GM15510 (cell line): ENCODE results near the gene WBP4.

Source experiments
- POLR2A ChIP-seq: IDR thresholded peaks from 3 replicates; pipeline ENCODE4 v1.6.1; 2011; ENCODE audit warnings: borderline replicate concordance; ENCODE audit not compliant: insufficient read length; ENCODE audit errors: extremely low read depth

WBP4 gene

DNA sequence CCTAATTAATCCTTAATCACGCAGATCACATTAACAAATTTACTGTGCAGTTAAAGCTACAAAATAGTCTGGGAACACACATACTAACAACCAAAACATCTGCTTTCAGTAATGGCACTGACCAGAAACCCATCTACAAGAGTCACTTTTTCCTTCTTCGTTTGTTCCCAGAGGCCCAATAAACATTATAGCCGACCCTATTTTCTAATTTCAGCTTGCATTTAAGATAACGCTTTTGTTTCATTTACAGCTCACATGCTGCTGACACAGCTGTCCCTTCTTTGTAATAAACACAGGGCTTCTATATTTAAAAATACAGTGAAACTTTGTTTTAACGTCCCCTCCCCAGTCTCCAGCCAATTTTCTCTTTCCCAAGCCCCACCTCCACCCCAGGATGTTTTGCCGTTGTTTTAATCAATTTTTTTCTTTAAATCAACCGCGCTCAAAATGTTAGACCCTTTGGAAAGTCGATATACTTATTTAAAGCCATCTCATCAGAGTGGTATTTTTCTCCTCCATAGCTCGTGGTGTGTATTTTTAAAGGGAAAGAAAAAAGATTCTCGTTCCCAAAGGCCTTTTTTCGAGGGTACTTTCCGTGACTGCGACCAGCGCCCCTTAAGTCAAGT is 1.7 kb upstream of the WBP4 start:
- TF ChIP-seq POLR2A = no peak

DNA sequence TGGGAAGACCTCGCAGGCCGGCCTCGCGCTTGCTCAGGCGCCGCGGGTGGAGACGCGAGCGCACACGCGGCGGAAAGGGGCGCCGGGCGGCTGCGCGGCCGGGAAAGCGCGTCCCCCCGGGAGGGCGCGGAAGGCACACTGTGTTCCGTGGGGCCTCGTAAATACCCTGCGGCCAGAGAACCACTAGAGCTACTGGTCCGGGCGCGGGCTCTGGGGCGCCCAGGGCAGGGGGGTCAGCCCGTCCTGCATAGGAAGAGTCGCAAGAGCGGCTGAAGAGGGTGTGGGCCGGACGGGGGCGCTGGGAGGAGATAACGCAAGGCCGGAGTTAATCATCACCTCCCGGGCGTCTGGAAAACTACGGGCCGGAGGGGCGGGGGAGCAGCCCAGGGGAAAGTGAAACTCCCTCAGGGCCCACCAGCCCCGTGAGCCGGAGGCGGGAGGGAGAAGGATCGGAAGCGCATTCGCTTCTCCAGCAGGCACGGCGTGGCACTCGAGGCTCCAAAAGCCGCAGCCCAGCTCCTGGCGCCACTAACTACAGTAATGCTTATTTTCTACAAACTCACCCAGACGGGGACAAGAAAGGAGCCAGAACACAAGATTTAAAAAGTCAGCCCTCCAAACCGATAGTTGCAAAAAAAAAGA is 1.1 kb upstream of the WBP4 start:
- TF ChIP-seq POLR2A = peak; percentile 69

GRCh38 chr13:41060724-41061074 is 610 bp upstream of the WBP4 start:
- TF ChIP-seq POLR2A = peak; percentile 66

DNA sequence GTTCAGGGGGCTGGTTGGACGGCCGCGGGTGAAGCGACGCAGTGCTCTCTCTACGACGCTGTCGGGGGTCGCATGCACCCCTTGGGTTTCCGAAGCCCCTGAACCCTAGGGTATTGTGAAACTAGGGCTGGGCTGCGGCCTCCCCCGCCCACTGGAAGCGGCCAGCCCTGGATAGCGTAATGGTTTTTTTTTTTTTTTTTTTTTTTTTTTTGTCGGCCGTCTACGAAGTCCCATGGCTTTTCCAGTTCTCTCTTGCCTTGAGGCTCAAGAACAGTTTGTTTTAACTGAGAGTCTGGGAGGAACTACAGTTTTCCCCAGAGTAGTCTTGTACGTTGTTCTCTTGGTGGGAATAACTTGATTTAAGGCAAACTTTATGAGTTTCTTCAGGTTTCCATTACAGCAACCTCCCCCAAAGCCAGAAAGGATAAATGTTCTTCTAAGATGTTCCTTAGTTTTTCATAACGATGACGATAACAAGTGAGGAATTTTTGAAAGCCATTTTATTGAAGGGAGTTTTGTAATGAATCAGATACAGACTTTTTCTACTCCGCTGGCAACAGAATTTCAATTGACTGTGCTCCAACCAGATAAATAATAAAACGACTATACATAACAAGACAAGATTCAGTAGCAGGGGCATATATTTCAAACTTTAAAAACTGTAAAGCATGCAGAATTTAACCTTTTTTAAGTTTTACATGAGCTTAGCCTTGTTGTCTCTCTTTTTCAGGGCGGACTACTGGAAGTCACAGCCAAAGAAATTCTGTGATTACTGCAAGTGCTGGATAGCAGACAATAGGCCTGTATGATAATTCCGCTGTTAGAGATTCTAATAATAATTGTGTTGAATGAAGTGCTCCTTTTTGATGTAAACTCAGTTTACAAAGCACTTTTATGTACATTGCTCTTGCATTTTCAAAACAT is 867 bp downstream of the WBP4 start:
- no peak for TF ChIP-seq POLR2A

DNA sequence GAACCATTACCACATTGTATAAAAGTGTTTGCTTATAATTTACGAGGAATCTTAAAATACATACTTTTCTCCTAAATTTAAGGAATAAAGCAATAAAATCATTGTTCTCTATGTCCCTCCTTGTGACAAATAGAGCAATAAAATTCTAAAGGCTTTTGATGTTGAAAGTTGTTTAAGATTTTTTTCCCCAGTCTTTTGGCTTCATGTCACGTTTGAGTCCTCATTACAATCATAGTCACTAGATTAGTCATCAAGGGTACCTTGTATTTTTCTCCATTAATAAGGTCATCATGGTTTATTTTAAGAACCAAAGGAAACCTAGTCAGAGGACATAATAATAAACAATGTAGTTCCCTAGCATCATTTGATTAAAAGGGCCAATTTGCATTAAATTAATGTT is 3.2 kb downstream of the WBP4 start:
- TF ChIP-seq POLR2A = no peak

DNA sequence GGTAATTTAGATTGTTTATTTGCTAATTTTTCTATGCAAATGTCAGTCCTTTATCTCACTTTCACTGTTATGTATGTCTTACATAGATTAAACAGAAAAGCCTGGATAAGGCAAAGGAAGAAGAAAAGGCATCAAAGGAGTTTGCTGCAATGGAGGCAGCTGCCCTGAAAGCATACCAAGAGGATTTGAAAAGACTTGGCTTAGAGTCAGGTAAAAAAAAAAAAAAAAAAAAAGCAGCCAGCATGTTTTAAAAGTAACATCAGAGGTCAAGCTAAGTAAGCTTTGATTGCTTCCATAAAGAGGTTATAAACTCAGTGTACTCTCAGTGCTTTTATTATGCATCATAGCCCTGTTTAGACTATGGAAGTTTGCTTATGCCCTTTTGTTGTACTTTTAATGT is 3.8 kb downstream of the WBP4 start:
- TF ChIP-seq POLR2A = no peak

- TF ChIP-seq POLR2A = no peak
Observed at GRCh38 chr13:41074523-41074922, 13.2 kb downstream of the WBP4 start.

DNA sequence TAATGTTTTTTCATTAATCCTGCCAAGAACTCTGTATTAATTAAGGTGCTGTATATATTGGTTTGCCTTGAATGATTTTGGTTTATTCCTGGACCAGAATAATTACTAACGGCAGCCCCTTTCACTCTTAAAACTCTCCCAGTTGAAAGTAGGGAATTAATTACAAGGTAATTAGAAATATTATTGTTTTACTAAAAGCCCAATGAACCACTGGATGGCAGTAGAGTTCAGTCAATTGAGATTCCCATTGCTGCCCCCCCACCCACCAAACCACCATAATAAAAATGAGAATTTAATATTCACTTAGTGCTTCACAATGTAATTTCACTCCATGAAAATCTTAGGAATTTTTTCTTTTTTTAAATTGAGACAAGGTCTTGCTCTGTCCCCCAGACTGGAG is 13.7 kb downstream of the WBP4 start:
- no peak for TF ChIP-seq POLR2A

- TF ChIP-seq POLR2A = no peak
Observed at GRCh38 chr13:41075485-41075884, 14.2 kb downstream of the WBP4 start.

DNA sequence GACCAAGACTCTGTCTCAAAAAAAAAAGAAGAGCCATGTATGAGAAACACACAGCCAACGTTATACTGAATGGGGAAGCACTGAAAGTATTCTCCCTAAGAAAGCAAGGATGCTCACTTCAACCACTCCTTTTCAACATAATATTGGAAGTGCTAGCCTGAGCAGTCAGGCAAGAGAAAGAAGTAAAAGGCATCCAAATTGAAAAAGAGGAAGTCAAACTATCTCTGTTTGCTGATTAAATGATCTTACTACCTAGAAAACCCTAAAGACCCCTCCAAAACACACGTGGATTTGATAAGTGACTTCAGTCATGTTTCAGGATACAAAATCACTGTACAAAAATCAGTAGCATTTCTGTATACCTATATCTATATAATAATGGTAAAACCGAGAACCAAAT is 16.2 kb downstream of the WBP4 start:
- TF ChIP-seq POLR2A = no peak

DNA sequence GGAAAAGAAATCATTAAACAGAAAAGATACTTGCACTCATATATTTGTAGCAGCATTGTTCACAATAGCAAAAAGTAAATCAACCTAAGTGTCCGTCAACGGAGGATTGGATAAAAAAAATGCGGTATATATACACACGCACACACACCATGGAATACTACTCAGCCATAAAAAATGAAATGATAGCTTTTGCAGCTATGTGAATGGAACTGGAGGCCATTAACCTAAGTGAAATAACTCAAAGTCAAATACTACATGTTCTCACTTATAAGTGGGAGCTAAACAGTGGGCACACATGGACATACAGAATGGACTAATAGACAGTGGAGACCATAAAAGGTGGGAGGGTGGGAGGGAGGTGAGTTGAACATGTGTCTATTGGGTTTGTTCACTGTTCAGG is 18.4 kb downstream of the WBP4 start:
- TF ChIP-seq POLR2A = no peak

GRCh38 chr13:41085961-41086585 is 24.8 kb downstream of the WBP4 start:
- no peak for TF ChIP-seq POLR2A

- no peak for TF ChIP-seq POLR2A
Observed at GRCh38 chr13:41098761-41099160, 37.5 kb downstream of the WBP4 start.

DNA sequence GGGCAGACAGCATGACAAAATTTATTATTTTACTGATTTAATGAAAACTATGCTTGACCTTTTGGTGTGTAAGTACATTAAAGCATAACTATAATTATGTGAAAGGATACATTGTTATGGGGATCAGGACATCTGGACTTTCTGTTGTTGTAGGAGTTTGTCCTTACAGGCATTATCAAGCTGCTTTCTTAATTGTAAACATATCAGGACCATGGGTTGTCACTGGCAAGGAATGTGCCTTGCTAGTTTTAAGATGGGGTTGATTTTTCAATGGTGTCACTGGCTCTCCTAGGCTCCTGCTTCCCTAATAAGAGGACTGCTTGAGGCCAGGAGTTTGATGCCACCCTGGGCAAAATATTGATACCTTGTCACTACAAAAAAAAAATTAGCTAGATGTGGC is 38.7 kb downstream of the WBP4 start:
- no peak for TF ChIP-seq POLR2A

DNA sequence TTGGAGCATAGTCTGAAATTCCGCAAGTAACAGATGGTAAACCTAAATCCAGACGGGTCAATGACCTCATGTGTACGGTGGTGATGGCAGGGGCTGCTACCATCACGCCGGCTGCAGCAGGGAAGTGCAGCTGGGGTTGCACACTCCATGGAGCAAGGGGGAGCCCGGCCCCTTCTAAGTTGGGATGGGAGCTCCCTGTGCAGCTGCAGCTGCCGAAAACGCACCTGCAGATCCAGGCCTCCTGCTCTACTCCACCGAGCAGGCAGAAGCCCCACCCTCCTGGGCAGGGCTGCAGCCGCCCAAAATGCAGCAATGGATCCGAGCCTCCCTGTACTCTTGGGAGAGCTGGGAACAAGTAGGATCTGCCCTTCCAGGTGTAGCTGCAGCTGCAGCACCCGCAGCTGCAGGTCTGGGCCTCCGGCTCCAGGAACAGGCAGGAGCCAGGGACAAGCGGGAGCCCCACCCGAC is 45.8 kb downstream of the WBP4 start:
- TF ChIP-seq POLR2A = no peak

DNA sequence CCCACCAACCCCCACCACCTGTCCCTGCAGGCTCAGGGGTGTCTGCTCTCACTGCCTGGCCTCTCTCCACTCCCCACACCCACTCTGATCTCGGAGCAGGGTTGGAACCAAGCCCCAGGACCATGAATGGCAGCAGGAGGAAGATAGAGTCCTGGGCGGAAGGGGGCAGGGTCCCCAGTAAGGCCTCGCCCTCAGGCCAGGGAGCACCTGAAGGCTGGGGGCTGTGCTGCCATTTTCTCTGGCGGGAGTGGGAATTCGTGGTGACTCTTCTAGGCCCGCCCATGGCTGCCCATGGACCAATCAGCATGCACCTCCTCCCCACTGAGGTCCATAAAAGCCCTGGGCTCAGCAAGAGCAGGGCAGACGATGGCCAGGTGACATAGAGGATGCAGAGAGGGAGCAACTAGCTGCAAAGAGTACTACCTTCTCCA is 46.3 kb downstream of the WBP4 start:
- TF ChIP-seq POLR2A = no peak

DNA sequence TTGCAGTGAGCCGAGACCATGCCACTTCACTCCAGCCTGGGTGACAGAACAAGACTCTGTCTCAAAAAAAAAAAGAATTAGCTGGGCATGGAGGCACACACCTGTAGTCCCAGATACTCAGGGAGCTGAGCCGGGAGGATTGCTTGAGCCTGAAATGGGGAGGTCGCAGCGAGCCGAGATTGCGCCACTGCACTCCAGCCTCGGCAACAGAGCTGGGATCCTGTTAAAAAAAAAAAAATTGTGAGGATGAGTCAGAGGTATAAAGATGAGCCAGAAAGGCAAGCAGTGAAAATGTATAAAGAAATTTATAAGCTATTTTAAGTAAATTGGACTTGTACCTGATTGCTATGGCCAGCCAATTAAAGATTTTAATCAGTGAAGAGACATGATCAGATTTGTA is 50.1 kb downstream of the WBP4 start:
- TF ChIP-seq POLR2A = no peak
